ENCODE results near the gene CPN2.

The CPN2 gene

DNA sequence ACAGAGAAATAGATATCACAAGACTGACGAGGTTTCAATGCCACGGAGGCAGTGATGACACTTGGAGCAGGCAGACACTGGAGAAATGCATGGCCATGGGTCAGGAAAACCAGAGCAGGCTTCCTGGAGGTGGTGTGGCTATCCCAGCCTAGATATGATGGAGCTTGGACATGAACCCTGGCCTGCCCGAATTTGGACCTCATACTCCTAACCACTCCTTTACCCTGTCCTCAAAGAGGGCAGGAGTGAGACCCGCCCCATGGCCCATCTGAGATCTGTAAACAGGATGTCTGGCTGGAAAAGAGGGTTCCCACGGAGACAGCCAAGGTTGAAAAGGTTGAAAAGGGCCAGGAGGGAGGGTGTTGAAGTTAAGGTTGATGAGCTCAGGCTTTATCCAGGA is 31.0 kb downstream of the CPN2 start:
- TF ChIP-seq CTCF (IDR thresholded peaks at IDR 0.05) = no peak
- Histone ChIP-seq H3K4me1 (peaks cover 10% of the 10 kb centered on the region), H3K27ac (no peak overlapping the region)

DNA sequence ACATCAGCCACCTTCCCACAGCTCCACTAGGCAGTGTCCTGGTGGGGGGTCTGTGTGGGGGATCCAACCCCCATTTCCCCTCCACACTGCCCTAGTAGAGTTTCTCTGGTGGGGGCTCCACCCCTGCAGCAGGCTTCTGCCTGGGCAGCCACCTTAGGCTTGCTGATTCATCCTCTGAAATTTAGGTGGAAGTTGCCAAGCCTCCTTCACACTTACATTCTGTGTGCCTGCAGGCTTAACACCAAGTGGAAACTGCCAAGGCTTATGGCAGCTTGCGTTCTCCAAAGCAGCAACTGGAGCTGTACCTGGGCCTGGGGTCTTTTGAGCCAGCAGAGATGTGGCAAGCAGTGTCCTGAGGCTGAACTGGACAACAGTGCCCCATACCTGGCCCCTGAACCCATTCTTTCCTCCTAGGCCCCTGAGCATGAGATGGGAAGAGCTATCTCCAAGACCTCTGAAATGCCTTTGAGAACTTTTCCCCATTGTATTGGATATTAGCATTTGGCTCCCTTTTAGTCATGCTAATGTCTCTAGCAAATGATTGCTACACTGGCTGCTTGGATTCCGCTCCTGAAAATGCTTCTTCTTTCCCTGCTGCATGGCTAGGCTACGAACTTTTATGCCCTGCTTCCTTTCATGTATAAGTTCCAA is 32.5 kb downstream of the CPN2 start:
- TF ChIP-seq CTCF (IDR thresholded peaks at IDR 0.05) = no peak
- H3K4me1 ChIP-seq = peaks cover 14% of the 10 kb centered on the region
- H3K27me3 ChIP-seq (ENCODE audit: control insufficient read depth, insufficient read depth, low read length) = no peaks in the 10 kb centered on the region
- H3K4me3 ChIP-seq (ENCODE audit: low read depth, low read length) = no peak overlapping the region
- no peak overlapping the region for H2AFZ ChIP-seq
- no peaks in the 10 kb centered on the region for H3K36me3 ChIP-seq (ENCODE audit: control insufficient read depth, insufficient read depth, low read length)
- H3K9me3 ChIP-seq (ENCODE audit: control insufficient read depth, low read length) = no peaks in the 10 kb centered on the region
- no peaks in the 10 kb centered on the region for H3K79me2 ChIP-seq
- no peak overlapping the region for H3K4me2 ChIP-seq (ENCODE audit: low read length)
- H3K27ac ChIP-seq = no peak overlapping the region
- H3K9ac ChIP-seq = no peak overlapping the region

More for the DNA sequence above, 31.0 kb downstream of the CPN2 start:
- no peaks in the 10 kb centered on the region for H3K9me3 ChIP-seq (ENCODE audit: control insufficient read depth, low read length)
- no peaks in the 10 kb centered on the region for H3K79me2 ChIP-seq
- H3K9ac ChIP-seq = no peak overlapping the region
- no peaks in the 10 kb centered on the region for H3K27me3 ChIP-seq (ENCODE audit: control insufficient read depth, insufficient read depth, low read length)
- H3K4me3 ChIP-seq (ENCODE audit: low read depth, low read length) = no peak overlapping the region
- H2AFZ ChIP-seq = no peak overlapping the region
- H3K4me2 ChIP-seq (ENCODE audit: low read length) = no peak overlapping the region
- no peaks in the 10 kb centered on the region for H3K36me3 ChIP-seq (ENCODE audit: control insufficient read depth, insufficient read depth, low read length)

DNA sequence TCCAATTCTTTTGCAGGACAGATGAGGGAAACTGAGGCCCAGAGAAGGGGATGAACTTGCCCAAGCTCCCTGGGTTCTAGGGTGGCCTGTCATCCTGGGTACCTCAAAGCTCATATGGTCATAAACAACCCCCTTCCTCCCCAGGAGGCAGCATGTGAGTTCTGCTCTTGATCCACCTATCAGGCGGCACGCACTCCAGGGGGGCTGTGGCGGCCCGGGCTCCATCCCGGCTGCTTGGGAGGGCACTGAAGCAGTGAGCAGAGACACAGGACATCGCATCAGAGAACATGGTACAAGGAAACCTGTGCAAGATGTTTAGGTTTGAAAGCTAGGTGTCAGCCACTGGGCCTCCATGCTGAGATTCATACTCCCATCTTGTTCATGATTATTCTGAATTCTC is 34.2 kb downstream of the CPN2 start:
- Histone ChIP-seq H3K36me3 (ENCODE audit: control insufficient read depth, insufficient read depth, low read length) (no peaks in the 10 kb centered on the region), H3K4me1 (peaks cover 28% of the 10 kb centered on the region)
- TF ChIP-seq CTCF (IDR thresholded peaks at IDR 0.05) = no peak

DNA sequence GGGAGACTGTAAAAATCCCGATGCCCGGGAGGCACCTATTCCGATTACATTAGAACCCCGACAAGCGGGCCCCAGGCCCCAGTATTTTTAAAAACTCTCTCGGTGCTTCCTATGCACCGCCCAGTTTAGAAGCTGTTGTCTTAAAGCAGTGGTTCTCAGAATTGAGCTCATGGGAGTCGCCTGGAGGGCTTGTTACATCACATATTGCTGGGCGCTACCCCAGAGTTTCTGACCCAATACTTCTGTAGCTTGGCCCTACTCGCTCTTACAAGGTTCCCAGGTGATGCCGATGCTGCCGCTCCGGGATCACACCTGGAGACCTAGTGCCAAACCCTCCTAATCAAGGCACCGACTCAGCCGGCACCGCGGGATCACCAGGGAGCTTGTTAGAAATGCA is 35.2 kb downstream of the CPN2 start:
- Histone ChIP-seq H3K4me1 (peaks cover 33% of the 10 kb centered on the region), H3K4me3 (ENCODE audit: low read depth, low read length) (no peak overlapping the region), H3K27ac (peak overlapping the region; percentile 81), H3K9me3 (ENCODE audit: control insufficient read depth, low read length) (no peaks in the 10 kb centered on the region), H3K9ac (no peak overlapping the region), H3K27me3 (ENCODE audit: control insufficient read depth, insufficient read depth, low read length) (no peaks in the 10 kb centered on the region), H3K4me2 (ENCODE audit: low read length) (peak overlapping the region; percentile 81), H3K79me2 (no peaks in the 10 kb centered on the region), H2AFZ (peak overlapping the region; percentile 77), H3K36me3 (ENCODE audit: control insufficient read depth, insufficient read depth, low read length) (no peaks in the 10 kb centered on the region)
- TF ChIP-seq CTCF (IDR thresholded peaks at IDR 0.05) = no peak

More for the DNA sequence above, 34.2 kb downstream of the CPN2 start:
- Histone ChIP-seq H3K9ac (no peak overlapping the region), H3K79me2 (no peaks in the 10 kb centered on the region), H3K4me2 (ENCODE audit: low read length) (no peak overlapping the region), H3K4me3 (ENCODE audit: low read depth, low read length) (no peak overlapping the region), H3K27ac (no peak overlapping the region), H2AFZ (no peak overlapping the region), H3K9me3 (ENCODE audit: control insufficient read depth, low read length) (no peaks in the 10 kb centered on the region), H3K27me3 (ENCODE audit: control insufficient read depth, insufficient read depth, low read length) (no peaks in the 10 kb centered on the region)

Data from parathyroid adenoma (tissue), 2 donors.